Measurements from ENCODE around the gene ZNF91.

DNA sequence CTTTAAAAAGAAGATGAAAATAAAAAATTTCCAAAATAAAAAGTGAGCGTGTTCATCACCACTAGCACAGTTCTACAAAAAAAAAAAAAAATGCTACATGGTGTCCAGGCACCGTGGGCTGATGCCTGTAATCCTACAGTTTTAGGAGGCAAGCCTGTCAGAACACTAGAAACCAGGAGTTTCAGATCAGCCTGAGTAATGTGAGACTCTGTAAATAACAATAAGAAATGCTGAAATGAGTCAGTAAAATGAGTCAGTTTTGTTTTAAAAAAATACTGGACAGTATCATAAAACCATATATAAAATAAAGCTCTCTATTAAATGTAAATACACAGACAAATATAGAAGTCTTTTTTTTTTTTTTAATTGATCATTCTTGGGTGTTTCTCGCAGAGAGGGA, 30.0 kb downstream of the ZNF91 start:
- TF ChIP-seq, protein P1, sequence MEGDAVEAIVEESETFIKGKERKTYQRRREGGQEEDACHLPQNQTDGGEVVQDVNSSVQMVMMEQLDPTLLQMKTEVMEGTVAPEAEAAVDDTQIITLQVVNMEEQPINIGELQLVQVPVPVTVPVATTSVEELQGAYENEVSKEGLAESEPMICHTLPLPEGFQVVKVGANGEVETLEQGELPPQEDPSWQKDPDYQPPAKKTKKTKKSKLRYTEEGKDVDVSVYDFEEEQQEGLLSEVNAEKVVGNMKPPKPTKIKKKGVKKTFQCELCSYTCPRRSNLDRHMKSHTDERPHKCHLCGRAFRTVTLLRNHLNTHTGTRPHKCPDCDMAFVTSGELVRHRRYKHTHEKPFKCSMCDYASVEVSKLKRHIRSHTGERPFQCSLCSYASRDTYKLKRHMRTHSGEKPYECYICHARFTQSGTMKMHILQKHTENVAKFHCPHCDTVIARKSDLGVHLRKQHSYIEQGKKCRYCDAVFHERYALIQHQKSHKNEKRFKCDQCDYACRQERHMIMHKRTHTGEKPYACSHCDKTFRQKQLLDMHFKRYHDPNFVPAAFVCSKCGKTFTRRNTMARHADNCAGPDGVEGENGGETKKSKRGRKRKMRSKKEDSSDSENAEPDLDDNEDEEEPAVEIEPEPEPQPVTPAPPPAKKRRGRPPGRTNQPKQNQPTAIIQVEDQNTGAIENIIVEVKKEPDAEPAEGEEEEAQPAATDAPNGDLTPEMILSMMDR (IDR thresholded peaks at IDR 0.05; ENCODE audit: low read depth, low read length, poor library complexity, severe bottlenecking) = no peak
- TF ChIP-seq EZH2phosphoT487 (IDR thresholded peaks at IDR 0.05; ENCODE audit: borderline replicate concordance, low read length) = no peak
